ENCODE results near the gene TRIM46.
"Not testable (repeated sequence)": the region's sequence is repeated elsewhere in the genome, so short reads cannot be mapped to it uniquely, and the experiment has no call there.

Gene TRIM46

GRCh38 chr1:155232001-155232978 lies 58.6 kb downstream of the TRIM46 start:
- DNase-seq, result not testable (repeated sequence)

GRCh38 chr1:155233502-155233901 lies 59.9 kb downstream of the TRIM46 start:
- DNase-seq, result not testable (repeated sequence)

All from DMS153 (cell line).